Measurements from ENCODE around the gene FAP. TPM values are rescaled to one million over a fixed set of nuclear protein-coding genes. Genes with fewer than 3 reads are reported as not detected.

Gene FAP
- total RNA-seq, 1 donor from 2014 or later, result not detected

- no peak for DNase-seq (ENCODE audit: low spot score)
- Histone ChIP-seq H3K4me1 (no peaks in the 10 kb centered on the region), H4K20me1 (ENCODE audit: low read depth) (no peaks in the 10 kb centered on the region), H3K79me2 (ENCODE audit: low read depth) (no peaks in the 10 kb centered on the region), H3K27me3 (no peaks in the 10 kb centered on the region), H3K36me3 (no peaks in the 10 kb centered on the region), H3K9ac (no peak overlapping the region), H3K4me2 (no peak overlapping the region), H3F3A (ENCODE audit: low read depth) (no peaks in the 10 kb centered on the region), H2AFZ (replicated peaks) (no peak overlapping the region), H3K4me3 (no peak overlapping the region), H3K9me3 (ENCODE audit: low read depth) (no peaks in the 10 kb centered on the region), H3K27ac (no peak overlapping the region)
- Mint-ChIP-seq H3K36me3 (no peaks in the 10 kb centered on the region), H3K27me3 (ENCODE audit: insufficient read depth, low read depth) (no peaks in the 10 kb centered on the region), H3K4me3 (no peak overlapping the region), H3K9me3 (no peaks in the 10 kb centered on the region), H3K27ac (no peak overlapping the region), H3K4me1 (no peaks in the 10 kb centered on the region)
- TF ChIP-seq EZH2phosphoT487 (IDR thresholded peaks at IDR 0.05), result no peak
- no peak for TF ChIP-seq EZH2 (IDR thresholded peaks at IDR 0.05)
- no peak for TF ChIP-seq CTCF (IDR thresholded peaks at IDR 0.05)
Measured at GRCh38 chr2:162252153-162252552, 8.9 kb upstream of the FAP start.

GRCh38 chr2:162245781-162246180 is 2.5 kb upstream of the FAP start:
- Histone ChIP-seq H3K4me3 (no peak overlapping the region), H3F3A (ENCODE audit: low read depth) (no peaks in the 10 kb centered on the region), H3K9me3 (ENCODE audit: low read depth) (no peaks in the 10 kb centered on the region), H4K20me1 (ENCODE audit: low read depth) (no peaks in the 10 kb centered on the region), H3K79me2 (ENCODE audit: low read depth) (no peaks in the 10 kb centered on the region), H2AFZ (replicated peaks) (no peak overlapping the region), H3K27ac (no peak overlapping the region), H3K4me2 (no peak overlapping the region), H3K27me3 (no peaks in the 10 kb centered on the region), H3K4me1 (peaks cover 11% of the 10 kb centered on the region), H3K36me3 (no peaks in the 10 kb centered on the region), H3K9ac (no peak overlapping the region)
- DNase-seq (ENCODE audit: low spot score), result no peak
- Mint-ChIP-seq H3K36me3 (no peaks in the 10 kb centered on the region), H3K4me1 (peaks cover 8% of the 10 kb centered on the region), H3K9me3 (no peaks in the 10 kb centered on the region), H3K4me3 (no peak overlapping the region), H3K27ac (no peak overlapping the region), H3K27me3 (ENCODE audit: insufficient read depth, low read depth) (no peaks in the 10 kb centered on the region)
- TF ChIP-seq EZH2phosphoT487 (IDR thresholded peaks at IDR 0.05), result no peak
- no peak for TF ChIP-seq EZH2 (IDR thresholded peaks at IDR 0.05)
- TF ChIP-seq CTCF (IDR thresholded peaks at IDR 0.05), result no peak

GRCh38 chr2:162245061-162245460 is 1.8 kb upstream of the FAP start:
- Mint-ChIP-seq H3K4me1 (peaks cover 8% of the 10 kb centered on the region), H3K27me3 (ENCODE audit: insufficient read depth, low read depth) (no peaks in the 10 kb centered on the region), H3K36me3 (no peaks in the 10 kb centered on the region), H3K9me3 (no peaks in the 10 kb centered on the region), H3K4me3 (no peak overlapping the region), H3K27ac (peak overlapping the region; percentile 15)
- no peaks in the 10 kb centered on the region for H3F3A ChIP-seq (ENCODE audit: low read depth)
- H3K9ac ChIP-seq, result no peak overlapping the region
- H3K27ac ChIP-seq, result no peak overlapping the region
- TF ChIP-seq EZH2phosphoT487 (IDR thresholded peaks at IDR 0.05) (no peak), EZH2 (IDR thresholded peaks at IDR 0.05) (no peak), CTCF (IDR thresholded peaks at IDR 0.05) (no peak)
- H3K79me2 ChIP-seq (ENCODE audit: low read depth), result no peaks in the 10 kb centered on the region
- no peaks in the 10 kb centered on the region for H4K20me1 ChIP-seq (ENCODE audit: low read depth)
- H3K4me3 ChIP-seq, result no peak overlapping the region
- H2AFZ ChIP-seq (replicated peaks), result no peak overlapping the region
- DNase-seq (ENCODE audit: low spot score), result no peak
- peaks cover 11% of the 10 kb centered on the region for H3K4me1 ChIP-seq
- no peaks in the 10 kb centered on the region for H3K36me3 ChIP-seq
- no peaks in the 10 kb centered on the region for H3K9me3 ChIP-seq (ENCODE audit: low read depth)
- no peaks in the 10 kb centered on the region for H3K27me3 ChIP-seq
- no peak overlapping the region for H3K4me2 ChIP-seq

Measured in neural progenitor cell (in vitro differentiated cells).